SU-DHL-6 (cell line): ENCODE measurements around the gene ARHGAP33.

ENCODE experiments used
- CTCF ChIP-seq: fragments of 200-600 bp; sonication (generic); IDR thresholded peaks from one replicate; pipeline ENCODE4 v1.5.1; 2017; ENCODE audit warnings: antibody characterized with exemption, mild to moderate bottlenecking, low read length, moderate library complexity; ENCODE audit not compliant: insufficient read depth, poor library complexity, severe bottlenecking
- EZH2phosphoT487 ChIP-seq: fragments of 200-600 bp; sonication (generic), shearing (Covaris generic); conservative IDR thresholded peaks from 2 replicates; pipeline ENCODE4 v1.6.1; 2018; ENCODE audit warnings: mild to moderate bottlenecking, antibody characterized with exemption, low read length, moderate library complexity, mixed read lengths

DNA sequence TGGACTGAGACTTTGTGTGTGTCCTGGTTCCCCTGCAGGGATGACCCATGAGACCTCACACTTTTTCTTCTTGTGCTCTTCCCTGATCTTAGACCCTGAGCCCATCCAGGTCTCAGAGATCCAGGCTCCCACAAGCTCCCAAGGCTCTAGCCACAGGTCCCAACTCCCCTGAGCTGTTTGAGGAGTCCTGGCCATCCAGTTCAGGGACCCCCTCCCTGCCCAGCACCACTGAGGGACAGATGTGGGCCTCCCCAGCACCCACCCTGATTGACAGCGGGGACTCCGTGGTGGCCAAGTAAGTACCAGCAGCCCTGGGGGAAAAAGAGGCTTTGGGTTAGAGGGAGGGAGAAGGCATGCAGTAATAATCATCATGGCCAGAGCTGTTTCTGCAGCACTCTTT is 15.7 kb upstream of the ARHGAP33 start:
- TF ChIP-seq CTCF (no peak), EZH2phosphoT487 (no peak)
